ENCODE results near the gene GAPDHS. TPM values are rescaled to one million over a fixed set of nuclear protein-coding genes. Genes with fewer than 3 reads are reported as not detected.

Gene GAPDHS
- total and polyA plus RNA-seq, 2 donors (not counting 1 experiment from before 2014, with no cell fraction given): not detected

DNA sequence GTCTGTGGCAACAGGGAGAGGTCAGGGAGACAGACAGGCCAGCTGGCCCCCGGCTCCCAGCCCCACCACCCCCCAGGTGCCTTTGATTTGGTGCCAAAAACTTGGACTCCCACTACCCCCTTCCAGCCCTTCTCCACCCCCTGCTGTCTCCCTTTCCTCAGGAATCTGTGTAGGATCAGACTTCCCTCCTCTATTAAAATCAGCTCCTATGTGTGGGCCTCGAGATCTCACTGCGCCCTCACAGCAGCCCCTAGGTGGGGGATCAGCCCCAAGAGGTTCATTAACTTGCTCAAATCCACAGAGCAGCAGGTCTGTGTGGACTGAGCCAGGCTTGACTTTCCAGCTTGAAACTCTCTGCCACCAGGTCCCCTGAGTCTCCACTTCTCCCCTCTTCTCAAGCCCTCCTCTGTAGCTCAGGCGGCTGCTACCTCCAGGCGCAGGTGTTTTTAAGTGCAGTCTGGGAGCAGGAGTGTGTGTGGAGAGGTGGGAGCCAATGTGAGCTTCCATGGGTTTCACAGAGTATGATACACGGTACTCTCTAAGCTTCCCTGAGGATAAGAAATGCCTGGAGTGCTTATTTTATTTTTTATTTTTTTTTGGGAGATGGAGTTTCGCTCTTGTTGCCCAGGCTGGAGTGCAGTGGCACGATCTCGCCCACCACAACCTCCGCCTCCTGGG, 1.7 kb downstream of the GAPDHS start:
- Histone ChIP-seq H3K4me3 (ENCODE audit: control extremely low read depth in 1 of 5, extremely low read depth in 1 of 5, insufficient read depth in 1 of 5, low read depth in 2 of 5, low read length in 4 of 5) (no peak overlapping the region), H3K9me3 (ENCODE audit: control extremely low read depth in 1 of 3, control insufficient read depth in 2 of 3, insufficient read depth in 1 of 3, low read length in 2 of 3) (peaks cover 0 to 2% (median 0%) of the 10 kb centered on the region in 3 donors), H3K27me3 (replicated peaks in 1 of 4; ENCODE audit: control extremely low read depth in 1 of 4, control insufficient read depth in 3 of 4, insufficient read depth in 4 of 4, low read length in 3 of 4) (peaks cover 0 to 18% (median 1%) of the 10 kb centered on the region in 4 experiments), H3K4me2 (replicated peaks; ENCODE audit: low read depth, low read length, poor library complexity, severe bottlenecking) (no peak overlapping the region), H3K36me3 (replicated peaks in 1 of 2; ENCODE audit: control extremely low read depth in 1 of 2, control insufficient read depth in 1 of 2, extremely low read depth in 1 of 2, insufficient read depth in 2 of 2, low read length in 1 of 2) (peaks cover 0 to 1% of the 10 kb centered on the region in 2 experiments), H3K9ac (ENCODE audit: low read length) (no peak overlapping the region), H3K79me2 (ENCODE audit: control insufficient read depth, insufficient read depth, low read length) (no peaks in the 10 kb centered on the region), H3K4me1 (ENCODE audit: control insufficient read depth in 2 of 2, insufficient read depth in 2 of 2, low read length in 2 of 2) (peaks cover 10 to 19% of the 10 kb centered on the region in 2 donors), H3K27ac (ENCODE audit: low read length in 2 of 2) (no peak overlapping the region), H4K20me1 (ENCODE audit: control insufficient read depth, insufficient read depth, low read length, poor library complexity, severe bottlenecking) (no peaks in the 10 kb centered on the region), H2AFZ (ENCODE audit: insufficient read depth, low read depth, low read length, poor library complexity, severe bottlenecking) (no peak overlapping the region)
- H3K27me3 Mint-ChIP-seq: peaks cover 24% of the 10 kb centered on the region
- H3K27ac Mint-ChIP-seq: no peak overlapping the region
- ATAC-seq (ENCODE audit: low read depth) (no peak), DNase-seq (no peak)
- POLR2A ChIA-PET: interaction anchor here (0.5 kb wide), 1 partner anchor 16 kb away, joined by 3 read pairs; no protein-coding TSS in a partner anchor
- peaks cover 20% of the 10 kb centered on the region for H3K4me1 Mint-ChIP-seq
- TF ChIP-seq, protein P1, sequence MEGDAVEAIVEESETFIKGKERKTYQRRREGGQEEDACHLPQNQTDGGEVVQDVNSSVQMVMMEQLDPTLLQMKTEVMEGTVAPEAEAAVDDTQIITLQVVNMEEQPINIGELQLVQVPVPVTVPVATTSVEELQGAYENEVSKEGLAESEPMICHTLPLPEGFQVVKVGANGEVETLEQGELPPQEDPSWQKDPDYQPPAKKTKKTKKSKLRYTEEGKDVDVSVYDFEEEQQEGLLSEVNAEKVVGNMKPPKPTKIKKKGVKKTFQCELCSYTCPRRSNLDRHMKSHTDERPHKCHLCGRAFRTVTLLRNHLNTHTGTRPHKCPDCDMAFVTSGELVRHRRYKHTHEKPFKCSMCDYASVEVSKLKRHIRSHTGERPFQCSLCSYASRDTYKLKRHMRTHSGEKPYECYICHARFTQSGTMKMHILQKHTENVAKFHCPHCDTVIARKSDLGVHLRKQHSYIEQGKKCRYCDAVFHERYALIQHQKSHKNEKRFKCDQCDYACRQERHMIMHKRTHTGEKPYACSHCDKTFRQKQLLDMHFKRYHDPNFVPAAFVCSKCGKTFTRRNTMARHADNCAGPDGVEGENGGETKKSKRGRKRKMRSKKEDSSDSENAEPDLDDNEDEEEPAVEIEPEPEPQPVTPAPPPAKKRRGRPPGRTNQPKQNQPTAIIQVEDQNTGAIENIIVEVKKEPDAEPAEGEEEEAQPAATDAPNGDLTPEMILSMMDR (IDR thresholded peaks at IDR 0.05): no peak
- TF ChIP-seq EZH2 (IDR thresholded peaks at IDR 0.05; ENCODE audit: borderline replicate concordance, insufficient read depth, low read depth, low read length, poor library complexity, severe bottlenecking): no peak
- 90% methylated on average over 7 of the region's 10 CpGs for WGBS (ENCODE audit: insufficient coverage)
- CTCF ChIA-PET: interaction anchor here (0.7 kb wide), 2 partner anchors 14 to 15 kb away, joined by 3 read pairs; no protein-coding TSS in a partner anchor
- intact Hi-C loops (cut with micrococcal nuclease): no loop called here
- H3K9me3 Mint-ChIP-seq (ENCODE audit: insufficient read depth): no peaks in the 10 kb centered on the region
- no peak overlapping the region for H3K4me3 Mint-ChIP-seq

DNA sequence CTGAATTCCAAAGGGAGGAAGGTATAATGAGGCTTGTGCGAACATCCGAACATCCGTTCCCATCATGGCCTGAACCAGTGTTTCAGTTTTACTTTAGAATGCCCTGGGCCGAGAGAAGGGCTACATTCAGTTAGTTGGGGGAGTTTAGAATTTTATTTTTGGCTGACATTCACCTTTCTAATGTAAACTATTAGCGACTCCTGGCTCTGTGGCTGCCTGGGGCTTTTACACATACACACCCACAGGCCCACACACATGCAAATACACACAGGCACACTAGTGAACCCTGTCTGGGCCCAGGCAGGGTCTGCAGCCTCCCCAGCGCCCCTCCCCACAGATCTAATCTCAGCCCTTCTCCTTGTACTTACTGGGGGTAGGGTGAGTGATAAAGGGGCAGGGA, 6.1 kb downstream of the GAPDHS start:
- Histone ChIP-seq H4K20me1 (ENCODE audit: control insufficient read depth, insufficient read depth, low read length, poor library complexity, severe bottlenecking) (no peaks in the 10 kb centered on the region), H3K36me3 (replicated peaks in 1 of 2; ENCODE audit: control extremely low read depth in 1 of 2, control insufficient read depth in 1 of 2, extremely low read depth in 1 of 2, insufficient read depth in 2 of 2, low read length in 1 of 2) (peaks cover 0 to 3% of the 10 kb centered on the region in 2 experiments), H3K4me3 (ENCODE audit: control extremely low read depth in 1 of 5, extremely low read depth in 1 of 5, insufficient read depth in 1 of 5, low read depth in 2 of 5, low read length in 4 of 5) (no peak overlapping the region), H2AFZ (ENCODE audit: insufficient read depth, low read depth, low read length, poor library complexity, severe bottlenecking) (no peak overlapping the region), H3K9ac (ENCODE audit: low read length) (no peak overlapping the region), H3K9me3 (ENCODE audit: control extremely low read depth in 1 of 3, control insufficient read depth in 2 of 3, insufficient read depth in 1 of 3, low read length in 2 of 3) (peaks cover 0 to under 1% (median 0%) of the 10 kb centered on the region in 3 donors), H3K27ac (ENCODE audit: low read length in 2 of 2) (no peak overlapping the region), H3K79me2 (ENCODE audit: control insufficient read depth, insufficient read depth, low read length) (no peaks in the 10 kb centered on the region), H3K4me2 (replicated peaks; ENCODE audit: low read depth, low read length, poor library complexity, severe bottlenecking) (no peak overlapping the region), H3K4me1 (ENCODE audit: control insufficient read depth in 2 of 2, insufficient read depth in 2 of 2, low read length in 2 of 2) (peaks cover under 1 to 16% of the 10 kb centered on the region in 2 donors), H3K27me3 (replicated peaks in 1 of 4; ENCODE audit: control extremely low read depth in 1 of 4, control insufficient read depth in 3 of 4, insufficient read depth in 4 of 4, low read length in 3 of 4) (peaks cover 0 to 1% (median under 1%) of the 10 kb centered on the region in 4 experiments)
- DNase-seq (no peak), ATAC-seq (ENCODE audit: low read depth) (no peak)
- Mint-ChIP-seq H3K27me3 (peaks cover 3% of the 10 kb centered on the region), H3K27ac (no peak overlapping the region), H3K4me3 (no peak overlapping the region), H3K4me1 (peaks cover 21% of the 10 kb centered on the region), H3K9me3 (ENCODE audit: insufficient read depth) (no peaks in the 10 kb centered on the region)
- ChIA-PET POLR2A (interaction anchor here (0.6 kb wide), 1 partner anchor 301 kb away, joined by 3 read pairs; no protein-coding TSS in a partner anchor), CTCF (no interaction called here)
- WGBS (ENCODE audit: insufficient coverage): no CpG with 5 or more reads among the region's 6 CpGs
- TF ChIP-seq, protein P1 (IDR thresholded peaks at IDR 0.05): no peak
- TF ChIP-seq EZH2 (IDR thresholded peaks at IDR 0.05; ENCODE audit: borderline replicate concordance, insufficient read depth, low read depth, low read length, poor library complexity, severe bottlenecking): no peak
- intact Hi-C loops (cut with micrococcal nuclease): no loop called here

Measured in B cell (primary cell).